Lower leg skin (tissue), 3 donors: ENCODE data around the gene NCAM2.

ENCODE experiments used
- CTCF ChIP-seq, 3 donors: fragments of 450-650 bp; IDR thresholded peaks; one replicate each; pipeline ENCODE4 v1.5.1; 2016; ENCODE audit warnings: antibody characterized with exemption in 3 of 3, mild to moderate bottlenecking in 3 of 3, moderate library complexity in 2 of 3
- POLR2A ChIP-seq, 2 donors: fragments of 450-650 bp; IDR thresholded peaks; one replicate each; pipeline ENCODE4 v1.6.1; 2016 to 2017; ENCODE audit warnings: antibody characterized with exemption in 2 of 2, mild to moderate bottlenecking in 1 of 2, moderate library complexity in 1 of 2

DNA sequence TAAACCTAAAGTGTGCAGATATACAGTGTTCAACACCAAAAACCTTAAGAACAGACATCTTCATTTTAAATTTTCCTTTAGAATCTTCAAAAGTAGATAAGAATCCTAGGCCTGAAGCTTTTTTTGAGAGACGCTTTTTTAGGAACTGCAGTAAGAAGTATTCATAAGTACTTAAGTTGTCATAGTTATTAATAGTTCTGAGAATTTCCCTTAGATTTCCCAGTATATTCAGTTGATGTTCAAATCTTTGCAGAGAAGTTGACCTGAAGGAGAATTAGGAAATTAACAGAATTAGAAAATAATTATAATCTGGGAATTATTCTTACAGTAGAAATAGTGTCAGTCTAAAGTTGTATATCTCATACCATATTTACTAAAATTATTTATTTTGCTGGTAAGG lies 150.3 kb downstream of the NCAM2 start:
- TF ChIP-seq POLR2A (IDR thresholded peaks at IDR 0.05): no peak
- no peak for TF ChIP-seq CTCF (IDR thresholded peaks at IDR 0.05)
